CD4-positive, alpha-beta T cell treated with Interleukin-6 at 100 ng/mL for 8 hours (primary cell): ENCODE results near the gene VAMP5.
A peak's percentile ranks its signal among the peaks of the same experiment; 100 is the strongest.
"Not testable (repeated sequence)": the region's sequence is repeated elsewhere in the genome, so short reads cannot be mapped to it uniquely, and the experiment has no call there.

ENCODE experiments used
- DNase-seq: peaks from one replicate; pipeline ENCODE4 v3.0.0-alpha.2; 2020; ENCODE audit warnings: mixed read lengths, low spot score

The VAMP5 gene

GRCh38 chr2:85584857-85585780, 888 bp downstream of the VAMP5 start:
- no peak for DNase-seq

- no peak for DNase-seq
Measured at GRCh38 chr2:85585781-85586105, 1.5 kb downstream of the VAMP5 start.

GRCh38 chr2:85588236-85588635, 4.0 kb downstream of the VAMP5 start:
- no peak for DNase-seq

- no peak for DNase-seq
Measured at GRCh38 chr2:85588645-85589044, 4.4 kb downstream of the VAMP5 start.

GRCh38 chr2:85589181-85589580, 5.0 kb downstream of the VAMP5 start:
- no peak for DNase-seq

- DNase-seq, result no peak
Measured at GRCh38 chr2:85589982-85590791, 6.0 kb downstream of the VAMP5 start.

- no peak for DNase-seq
Measured at GRCh38 chr2:85590950-85591349, 6.7 kb downstream of the VAMP5 start.

- no peak for DNase-seq
Measured at GRCh38 chr2:85591563-85591962, 7.3 kb downstream of the VAMP5 start.

GRCh38 chr2:85592299-85592698, 8.1 kb downstream of the VAMP5 start:
- not testable (repeated sequence) for DNase-seq

GRCh38 chr2:85593023-85593422, 8.8 kb downstream of the VAMP5 start:
- no peak for DNase-seq

GRCh38 chr2:85594715-85595300, 10.6 kb downstream of the VAMP5 start:
- no peak for DNase-seq

- peak; percentile 94 for DNase-seq
Measured at GRCh38 chr2:85595301-85596025, 11.2 kb downstream of the VAMP5 start, which contains the start of gene RNF181. Gene RNF181, plus strand, starts transcription at chr2:85595745. Its CDS starts 19 bp downstream, at chr2:85595764.

- no peak for DNase-seq
Measured at GRCh38 chr2:85596026-85596333, 11.7 kb downstream of the VAMP5 start.

GRCh38 chr2:85596486-85597143, 12.4 kb downstream of the VAMP5 start:
- DNase-seq, result no peak

GRCh38 chr2:85597241-85597640, 13.0 kb downstream of the VAMP5 start:
- DNase-seq, result no peak

- no peak for DNase-seq
Measured at GRCh38 chr2:85598594-85599340, 14.5 kb downstream of the VAMP5 start.

- DNase-seq, result no peak
Measured at GRCh38 chr2:85599468-85600234, 15.4 kb downstream of the VAMP5 start.

GRCh38 chr2:85600235-85600575, 16.0 kb downstream of the VAMP5 start:
- DNase-seq, result no peak

GRCh38 chr2:85600951-85601770, 16.9 kb downstream of the VAMP5 start:
- DNase-seq, result no peak
